GM12864 (cell line): Measurements from ENCODE around the gene SP2.

Source experiments
- DNase-seq: peaks from one replicate; pipeline ENCODE4 v3.0.0-alpha.2; 2011; ENCODE audit warnings: low read depth
- H3K4me3 ChIP-seq: 2 replicates; pipeline ENCODE4 v1.5.1; 2011; ENCODE audit warnings: mild to moderate bottlenecking, low read depth, low read length, control low read depth
- TF ChIP-seq, protein P1 (sequence below): IDR thresholded peaks from 2 replicates; pipeline ENCODE4 v1.5.1; 2011; ENCODE audit warnings: low read depth, mild to moderate bottlenecking, moderate library complexity, low read length, control low read depth, inconsistent platforms; ENCODE audit errors: missing control alignments

SP2 gene

DNA sequence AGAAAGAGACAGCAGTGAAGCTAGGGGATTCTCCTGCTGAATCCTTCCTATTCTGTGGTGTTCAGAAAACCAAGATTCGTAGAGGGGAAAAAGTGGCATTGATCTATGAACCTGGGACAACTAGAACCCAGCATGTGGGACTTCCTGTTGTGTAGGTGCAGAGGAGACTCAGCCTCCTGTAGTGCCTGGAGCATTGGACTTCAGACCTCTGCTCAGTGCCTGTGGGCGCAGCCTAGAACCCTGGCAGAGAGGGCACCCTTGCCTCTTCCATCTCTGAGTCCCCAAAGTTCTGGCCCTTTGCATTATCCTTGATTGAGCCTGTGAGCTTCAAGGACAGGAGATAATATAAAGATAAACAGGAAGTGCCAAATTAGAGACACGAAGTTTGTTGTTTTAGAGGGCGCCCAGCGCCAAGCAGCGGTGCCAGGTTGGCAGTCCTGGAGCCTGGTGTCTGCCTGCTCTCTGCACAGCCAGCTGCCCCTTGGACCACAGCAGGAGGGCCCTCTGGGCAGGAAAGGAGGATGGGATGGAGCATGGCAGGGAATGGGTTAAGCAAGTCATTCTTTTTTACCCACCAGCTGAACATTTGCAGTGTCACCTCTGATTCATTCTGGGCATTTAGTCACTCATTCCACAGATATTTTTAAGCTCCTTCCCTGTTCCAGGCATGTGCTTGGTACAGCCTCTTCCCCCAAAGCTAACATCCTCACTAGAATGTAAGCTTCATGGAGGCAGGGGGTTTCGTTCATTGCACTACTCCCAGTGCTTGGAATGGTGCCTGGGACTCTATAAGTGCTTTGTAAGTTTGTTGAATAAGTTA lies 33.2 kb upstream of the SP2 start:
- DNase-seq: no peak
- TF ChIP-seq, protein P1, sequence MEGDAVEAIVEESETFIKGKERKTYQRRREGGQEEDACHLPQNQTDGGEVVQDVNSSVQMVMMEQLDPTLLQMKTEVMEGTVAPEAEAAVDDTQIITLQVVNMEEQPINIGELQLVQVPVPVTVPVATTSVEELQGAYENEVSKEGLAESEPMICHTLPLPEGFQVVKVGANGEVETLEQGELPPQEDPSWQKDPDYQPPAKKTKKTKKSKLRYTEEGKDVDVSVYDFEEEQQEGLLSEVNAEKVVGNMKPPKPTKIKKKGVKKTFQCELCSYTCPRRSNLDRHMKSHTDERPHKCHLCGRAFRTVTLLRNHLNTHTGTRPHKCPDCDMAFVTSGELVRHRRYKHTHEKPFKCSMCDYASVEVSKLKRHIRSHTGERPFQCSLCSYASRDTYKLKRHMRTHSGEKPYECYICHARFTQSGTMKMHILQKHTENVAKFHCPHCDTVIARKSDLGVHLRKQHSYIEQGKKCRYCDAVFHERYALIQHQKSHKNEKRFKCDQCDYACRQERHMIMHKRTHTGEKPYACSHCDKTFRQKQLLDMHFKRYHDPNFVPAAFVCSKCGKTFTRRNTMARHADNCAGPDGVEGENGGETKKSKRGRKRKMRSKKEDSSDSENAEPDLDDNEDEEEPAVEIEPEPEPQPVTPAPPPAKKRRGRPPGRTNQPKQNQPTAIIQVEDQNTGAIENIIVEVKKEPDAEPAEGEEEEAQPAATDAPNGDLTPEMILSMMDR: no peak
- H3K4me3 ChIP-seq: no peak overlapping the region

DNA sequence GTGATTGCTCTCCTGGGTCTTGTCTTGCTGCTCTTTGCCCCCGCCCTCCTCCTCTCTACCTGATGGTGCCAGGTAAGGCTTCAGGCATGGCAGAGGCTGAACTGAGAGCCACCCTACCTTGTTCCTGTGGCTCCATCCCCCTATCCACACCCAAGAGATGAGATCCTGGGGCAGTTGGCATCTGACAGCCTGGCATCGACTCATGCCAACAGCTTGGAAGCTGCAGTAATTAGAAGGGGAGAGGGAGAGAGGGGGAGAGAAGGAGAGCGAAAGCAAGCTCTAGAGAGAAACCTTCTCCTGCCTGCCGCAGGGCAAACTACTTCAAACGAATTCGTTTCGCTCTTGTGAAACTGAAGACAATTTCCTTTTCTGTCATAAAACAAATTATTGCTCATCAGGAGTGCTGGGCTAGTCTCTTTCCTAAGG lies 31.2 kb upstream of the SP2 start:
- DNase-seq: no peak
- TF ChIP-seq, protein P1: no peak
- no peak overlapping the region for H3K4me3 ChIP-seq

DNA sequence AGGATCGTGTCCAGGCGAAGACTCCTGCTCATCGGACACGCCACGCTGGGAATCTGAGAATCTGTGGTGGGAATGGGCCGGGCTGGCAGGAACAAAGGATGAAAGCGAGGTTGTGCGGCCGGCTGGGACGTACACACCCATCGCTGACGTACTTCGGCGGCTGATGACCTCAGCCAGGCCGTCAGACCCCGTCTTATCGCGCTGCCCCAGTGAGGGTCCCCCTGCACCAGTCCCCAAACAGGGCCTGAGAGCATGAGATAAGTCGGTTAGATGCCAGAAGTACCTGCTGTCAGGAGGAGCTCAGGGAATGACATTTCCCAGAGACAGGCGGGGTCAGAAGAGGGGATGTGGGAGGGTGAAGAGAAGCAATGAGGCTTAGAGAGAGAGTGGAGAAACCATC lies 29.1 kb upstream of the SP2 start:
- TF ChIP-seq, protein P1: no peak
- DNase-seq: no peak
- no peak overlapping the region for H3K4me3 ChIP-seq

DNA sequence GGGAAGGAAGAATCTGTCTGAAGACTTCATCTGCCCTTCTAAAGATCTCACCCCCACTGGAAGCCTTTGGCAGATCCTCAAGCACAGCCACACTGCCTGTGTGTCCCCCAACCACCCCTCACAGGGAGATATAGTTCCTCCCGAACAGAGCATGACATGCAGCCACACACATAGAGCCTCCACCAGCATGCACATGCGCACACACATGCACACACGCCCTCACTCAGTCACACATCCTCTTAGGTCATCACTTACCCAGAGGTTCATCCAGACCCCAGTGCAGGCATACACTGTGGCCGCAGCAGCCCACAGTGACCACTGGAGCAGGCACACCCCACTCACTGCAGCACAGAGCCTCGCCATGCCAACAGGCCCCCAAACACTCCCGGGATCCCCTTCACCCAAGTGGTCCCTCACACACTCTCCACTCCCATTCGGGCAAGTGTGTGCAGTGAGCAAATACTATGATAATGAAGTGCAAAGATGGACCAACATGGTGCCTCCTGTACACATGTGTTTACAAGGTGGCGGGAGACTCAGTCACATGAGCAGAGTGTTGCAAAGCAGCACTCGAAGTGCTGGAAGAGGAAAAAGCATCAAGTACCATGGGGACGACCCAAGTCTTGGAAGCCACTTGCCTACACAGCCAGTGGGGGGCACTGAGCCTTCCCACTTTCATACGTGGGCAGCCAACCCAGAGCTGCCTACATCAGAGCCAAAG lies 28.1 kb upstream of the SP2 start:
- H3K4me3 ChIP-seq: no peak overlapping the region
- TF ChIP-seq, protein P1: no peak
- no peak for DNase-seq

GRCh38 chr17:47869114-47869513 lies 26.9 kb upstream of the SP2 start:
- TF ChIP-seq, protein P1: no peak
- no peak overlapping the region for H3K4me3 ChIP-seq
- DNase-seq: no peak

- no peak overlapping the region for H3K4me3 ChIP-seq
- TF ChIP-seq, protein P1: no peak
- no peak for DNase-seq
These were observed 26.0 kb upstream of the SP2 start for GRCh38 chr17:47870056-47870455.

- H3K4me3 ChIP-seq: no peak overlapping the region
- no peak for DNase-seq
- TF ChIP-seq, protein P1: no peak
These were observed 25.0 kb upstream of the SP2 start for GRCh38 chr17:47871048-47871447.
